ENCODE measurements around the gene MCRIP1. TPM values are rescaled to one million over a fixed set of nuclear protein-coding genes. Genes with fewer than 3 reads are reported as not detected.

Gene MCRIP1
- total RNA-seq (10 to 100 TPM; 65.8 to 71.0 TPM), polyA plus RNA-seq (10 to 100 TPM; 66.7 to 87.2 TPM)

DNA sequence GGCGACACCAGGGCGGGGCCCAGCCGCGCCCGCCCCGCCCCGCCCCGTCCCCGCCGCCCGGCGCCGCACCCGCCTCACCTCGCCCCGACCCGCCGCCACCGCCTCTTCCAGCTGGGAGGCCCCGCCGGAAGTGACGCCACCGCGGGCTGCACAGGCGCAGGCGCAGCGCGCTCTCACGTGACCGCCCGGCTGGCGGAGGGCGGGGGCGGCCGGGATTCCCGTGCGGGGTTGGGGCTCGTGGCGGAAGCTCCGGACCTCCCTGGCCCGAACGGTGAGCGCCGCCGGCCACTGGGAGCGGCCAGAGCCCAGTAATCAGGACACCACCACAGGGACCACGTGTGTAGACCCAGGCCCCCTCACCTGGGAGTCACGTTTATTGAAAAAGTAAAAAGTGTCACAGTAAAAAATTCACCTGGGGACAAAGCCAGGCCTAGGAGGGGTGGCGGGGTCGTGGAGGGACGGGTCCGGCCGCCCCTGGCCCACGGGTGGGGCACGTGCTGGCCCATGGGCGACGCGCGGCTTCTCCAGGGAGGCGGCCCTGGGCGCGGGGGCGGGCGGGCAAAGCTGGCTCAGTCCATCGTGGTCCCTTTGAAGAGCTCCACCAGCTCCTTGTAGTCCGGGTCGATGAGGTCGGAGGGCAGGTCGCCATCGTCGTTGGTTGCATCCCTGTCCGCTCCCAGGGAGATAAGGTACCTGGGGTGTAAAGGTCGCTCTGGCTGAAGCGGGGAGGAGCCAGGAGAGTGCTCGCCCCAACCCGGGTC, at the start of gene MCRIP1:
Gene MCRIP1 (minus strand): TSS at position 132 of the 761 bp plus-strand sequence. CDS start 8,785 bp downstream, outside the sequence.
- no peaks in the 10 kb centered on the region for H3K27me3 Mint-ChIP-seq
- peaks cover 10 to 31% (median 21%) of the 10 kb centered on the region in 4 donors for H3K4me1 Mint-ChIP-seq
- POLR2A ChIA-PET (ENCODE audit: partially characterized antibody), result interaction anchor here (0.9 to 1.7 kb wide), 19 partner anchors 15 to 314 kb away, joined by 3 to 18 read pairs (median 4); partner anchors contain the start of genes ARHGDIA, ARL16, ASPSCR1 and HGS
- H3K9me3 Mint-ChIP-seq, result no peaks in the 10 kb centered on the region
- no peaks in the 10 kb centered on the region for H3K9me3 ChIP-seq (ENCODE audit: control insufficient read depth in 1 of 2, low read length in 2 of 2)
- DNase-seq, result peak; percentile 91 to 93 (median 92)
- peak within 1 kb of the TSS; percentile 56 to 79 for H3K4me3 ChIP-seq (ENCODE audit: low read length in 2 of 2)
- H3K4me3 Mint-ChIP-seq, result peak within 1 kb of the TSS; percentile 89 to 97 (median 94)
- H3K4me1 ChIP-seq (ENCODE audit: insufficient read depth, low read length), result peaks cover 23% of the 10 kb centered on the region
- intact Hi-C loops (cut with micrococcal nuclease), result loop anchor here (1.0 to 5.0 kb wide), 3 partner anchors 27 to 281 kb away; partner anchors contain the start of genes ARHGDIA, FAAP100 and P4HB
- peak within 1 kb of the TSS; percentile 96 to 98 (median 97) for H3K27ac Mint-ChIP-seq
- CTCF ChIA-PET (ENCODE audit: partially characterized antibody), result interaction anchor here (1.0 to 1.2 kb wide), 2 partner anchors 36 to 120 kb away, joined by 3 to 5 read pairs; no protein-coding TSS in a partner anchor
- no peaks in the 10 kb centered on the region for H3K27me3 ChIP-seq (ENCODE audit: insufficient read depth, low read length)
- peaks cover 0 to 10% of the 10 kb centered on the region in 2 donors for H3K36me3 Mint-ChIP-seq
- no peaks in the 10 kb centered on the region for H3K36me3 ChIP-seq (ENCODE audit: insufficient read depth, low read length)
- H3K27ac ChIP-seq (ENCODE audit: low read depth, low read length), result peak within 1 kb of the TSS; percentile 90

- intact Hi-C loops (cut with micrococcal nuclease), result no loop called here
- peaks cover 17 to 18% of the 10 kb centered on the region in 2 donors for H3K36me3 Mint-ChIP-seq
- CTCF ChIA-PET (ENCODE audit: partially characterized antibody), result interaction anchor here (1.1 kb wide), 1 partner anchor 10 kb away, joined by 3 read pairs; no protein-coding TSS in a partner anchor
- Histone ChIP-seq H3K36me3 (ENCODE audit: insufficient read depth, low read length) (no peaks in the 10 kb centered on the region), H3K4me1 (ENCODE audit: insufficient read depth, low read length) (peaks cover under 1% of the 10 kb centered on the region), H3K4me3 (ENCODE audit: low read length in 2 of 2) (no peak overlapping the region), H3K9me3 (ENCODE audit: control insufficient read depth in 1 of 2, low read length in 2 of 2) (no peaks in the 10 kb centered on the region), H3K27ac (ENCODE audit: low read depth, low read length) (no peak overlapping the region), H3K27me3 (ENCODE audit: insufficient read depth, low read length) (no peaks in the 10 kb centered on the region)
- no peak for DNase-seq
- no peaks in the 10 kb centered on the region for H3K27me3 Mint-ChIP-seq
- no peak overlapping the region for H3K27ac Mint-ChIP-seq
- no peak overlapping the region for H3K4me3 Mint-ChIP-seq
- POLR2A ChIA-PET (ENCODE audit: partially characterized antibody), result no interaction called here
- H3K4me1 Mint-ChIP-seq, result peaks cover 0 to 7% (median 3%) of the 10 kb centered on the region in 4 donors
- H3K9me3 Mint-ChIP-seq, result peaks cover 0 to 2% (median 0%) of the 10 kb centered on the region in 8 donors
Measured at GRCh38 chr17:81879121-81879520, 46.0 kb upstream of the MCRIP1 start.

DNA sequence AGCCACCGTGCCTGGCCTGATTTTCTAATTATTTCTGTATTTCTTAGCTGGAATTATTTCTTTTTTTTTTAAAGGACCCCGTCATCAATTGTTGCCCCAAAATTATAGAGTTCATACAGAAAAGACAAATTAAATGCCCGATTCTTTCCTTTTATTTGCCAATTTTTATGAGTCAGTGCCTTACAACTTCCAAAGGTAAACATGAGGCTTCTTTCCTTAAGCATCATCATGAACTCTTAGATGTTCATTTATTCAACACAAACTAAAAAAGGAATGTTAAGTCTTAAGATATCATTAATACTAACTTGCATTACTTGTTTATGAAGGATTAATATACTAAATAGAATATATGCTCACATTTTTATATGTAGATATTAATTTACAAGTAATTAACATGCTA, 45.2 kb upstream of the MCRIP1 start:
- Mint-ChIP-seq H3K27ac (peak overlapping the region in 1 of 7 donors; percentile 35), H3K4me3 (no peak overlapping the region), H3K4me1 (peaks cover 1 to 12% (median 6%) of the 10 kb centered on the region in 4 donors), H3K27me3 (no peaks in the 10 kb centered on the region), H3K9me3 (peaks cover 0 to 2% (median 0%) of the 10 kb centered on the region in 8 donors), H3K36me3 (peaks cover 15 to 18% of the 10 kb centered on the region in 2 donors)
- no peaks in the 10 kb centered on the region for H3K27me3 ChIP-seq (ENCODE audit: insufficient read depth, low read length)
- intact Hi-C loops (cut with micrococcal nuclease), result no loop called here
- H3K4me1 ChIP-seq (ENCODE audit: insufficient read depth, low read length), result peaks cover 5% of the 10 kb centered on the region
- H3K4me3 ChIP-seq (ENCODE audit: low read length in 2 of 2), result no peak overlapping the region
- POLR2A ChIA-PET (ENCODE audit: partially characterized antibody), result no interaction called here
- CTCF ChIA-PET (ENCODE audit: partially characterized antibody), result no interaction called here
- no peaks in the 10 kb centered on the region for H3K36me3 ChIP-seq (ENCODE audit: insufficient read depth, low read length)
- H3K9me3 ChIP-seq (ENCODE audit: control insufficient read depth in 1 of 2, low read length in 2 of 2), result no peaks in the 10 kb centered on the region
- H3K27ac ChIP-seq (ENCODE audit: low read depth, low read length), result no peak overlapping the region
- DNase-seq, result no peak

- Mint-ChIP-seq H3K27ac (peak overlapping the region in 2 of 7 donors; percentile 37 to 55), H3K9me3 (peaks cover 0 to 2% (median 0%) of the 10 kb centered on the region in 8 donors), H3K4me3 (no peak overlapping the region), H3K4me1 (peaks cover 2 to 19% (median 10%) of the 10 kb centered on the region in 4 donors), H3K27me3 (no peaks in the 10 kb centered on the region), H3K36me3 (peaks cover 14 to 16% of the 10 kb centered on the region in 2 donors)
- Histone ChIP-seq H3K4me3 (ENCODE audit: low read length in 2 of 2) (no peak overlapping the region), H3K27ac (ENCODE audit: low read depth, low read length) (no peak overlapping the region), H3K36me3 (ENCODE audit: insufficient read depth, low read length) (no peaks in the 10 kb centered on the region), H3K27me3 (ENCODE audit: insufficient read depth, low read length) (no peaks in the 10 kb centered on the region), H3K9me3 (ENCODE audit: control insufficient read depth in 1 of 2, low read length in 2 of 2) (no peaks in the 10 kb centered on the region), H3K4me1 (ENCODE audit: insufficient read depth, low read length) (peaks cover 12% of the 10 kb centered on the region)
- ChIA-PET POLR2A (ENCODE audit: partially characterized antibody) (no interaction called here), CTCF (ENCODE audit: partially characterized antibody) (no interaction called here)
- intact Hi-C loops (cut with micrococcal nuclease), result no loop called here
- DNase-seq, result no peak
Measured at GRCh38 chr17:81877569-81877968, 44.5 kb upstream of the MCRIP1 start.

DNA sequence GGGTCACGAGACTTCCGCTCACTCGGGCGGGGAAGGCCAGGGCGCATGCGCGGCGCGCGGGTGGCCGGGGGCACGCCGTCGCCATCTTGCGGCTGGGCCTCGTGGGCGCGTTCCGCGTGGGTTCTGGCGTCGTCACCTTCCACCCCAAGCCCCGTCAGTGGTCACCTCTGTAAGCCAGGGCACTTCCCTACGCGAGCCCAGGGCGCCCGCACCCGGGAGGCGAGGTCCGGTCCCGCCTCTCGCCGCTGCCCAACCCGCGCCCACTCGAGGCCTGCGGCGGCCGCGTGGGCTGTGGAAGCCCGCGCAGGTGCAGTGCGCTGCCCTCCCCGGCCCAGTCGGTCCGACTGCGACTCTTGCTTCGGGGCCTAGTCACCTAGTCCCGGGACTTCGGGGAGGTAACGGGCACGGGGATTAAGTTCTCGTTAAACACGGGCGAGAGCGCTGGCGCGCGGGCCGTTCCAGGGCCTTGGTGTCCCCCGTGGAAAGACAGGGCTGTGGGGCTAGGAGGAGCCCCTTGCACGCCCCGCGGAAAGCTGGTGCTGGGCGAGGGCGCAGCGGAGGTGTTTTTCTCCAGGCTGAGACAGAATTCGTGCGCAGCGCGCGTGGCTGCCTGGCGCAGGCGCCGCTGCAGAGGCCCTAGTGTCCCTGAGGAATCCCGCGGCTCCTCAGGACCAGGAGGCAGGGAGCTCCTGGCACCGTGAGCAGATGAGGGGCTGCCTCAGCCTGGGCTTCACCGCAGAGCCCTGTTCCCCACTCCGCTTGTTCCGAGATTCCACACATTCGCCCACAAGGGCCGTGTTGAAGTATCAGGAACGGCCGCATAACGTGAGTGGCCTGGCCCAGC, 38.5 kb upstream of the MCRIP1 start:
- Mint-ChIP-seq H3K27ac (peak overlapping the region; percentile 93 to 97 (median 96)), H3K4me3 (peak overlapping the region; percentile 81 to 91 (median 86)), H3K27me3 (no peaks in the 10 kb centered on the region), H3K4me1 (peaks cover 9 to 53% (median 30%) of the 10 kb centered on the region in 4 donors), H3K36me3 (peaks cover 8 to 23% of the 10 kb centered on the region in 2 donors), H3K9me3 (peaks cover 0 to 7% (median 0%) of the 10 kb centered on the region in 8 donors)
- intact Hi-C loops (cut with micrococcal nuclease), result loop anchor here (1.0 to 5.0 kb wide), 4 partner anchors 11 to 39 kb away; partner anchors contain the start of genes ALYREF, ANAPC11, MCRIP1 and P4HB
- Histone ChIP-seq H3K27ac (ENCODE audit: low read depth, low read length) (peak overlapping the region; percentile 95), H3K36me3 (ENCODE audit: insufficient read depth, low read length) (peaks cover 26% of the 10 kb centered on the region), H3K4me3 (ENCODE audit: low read length in 2 of 2) (peak overlapping the region; percentile 84 to 95), H3K9me3 (ENCODE audit: control insufficient read depth in 1 of 2, low read length in 2 of 2) (no peaks in the 10 kb centered on the region), H3K4me1 (ENCODE audit: insufficient read depth, low read length) (peaks cover 50% of the 10 kb centered on the region), H3K27me3 (ENCODE audit: insufficient read depth, low read length) (no peaks in the 10 kb centered on the region)
- ChIA-PET CTCF (ENCODE audit: partially characterized antibody) (interaction anchor here (0.7 kb wide), 1 partner anchor 16 kb away, joined by 3 read pairs; no protein-coding TSS in a partner anchor), POLR2A (ENCODE audit: partially characterized antibody) (interaction anchor here (0.5 to 5.2 kb wide), 30 partner anchors 8 to 577 kb away, joined by 3 to 99 read pairs (median 5); partner anchors contain the start of genes ALYREF, ANAPC11, CCDC137 and CENPX)
- DNase-seq, result peak; percentile 95 to 97 (median 96)

DNA sequence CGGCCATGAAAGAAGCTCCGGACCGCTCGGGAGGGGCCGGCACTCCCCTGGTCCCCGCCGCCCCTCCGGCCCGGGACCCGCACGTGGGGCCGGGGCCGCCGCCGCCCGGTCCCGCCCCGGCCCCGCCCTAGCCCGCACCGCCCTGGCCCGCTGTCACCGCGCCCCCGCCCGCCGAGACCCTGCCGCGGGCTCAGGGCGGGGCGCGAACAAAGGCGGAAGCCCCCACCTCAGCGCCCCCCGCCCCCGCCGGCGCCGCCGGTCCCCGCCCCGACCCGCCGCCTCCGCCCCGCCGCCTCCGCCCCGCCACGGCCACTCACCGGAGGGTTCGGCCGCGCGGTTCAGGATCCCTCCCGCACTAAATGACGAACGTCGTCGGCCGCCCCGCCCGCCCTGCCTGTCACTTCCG, 37.9 kb upstream of the MCRIP1 start, which contains the start of gene ARHGDIA:
Gene ARHGDIA (minus strand): TSS at position 357 of the 406 bp plus-strand sequence. CDS start 1,407 bp downstream, outside the sequence.
- Mint-ChIP-seq H3K36me3 (peaks cover 8 to 23% of the 10 kb centered on the region in 2 donors), H3K9me3 (peaks cover 0 to 7% (median 0%) of the 10 kb centered on the region in 8 donors), H3K4me3 (peak within 1 kb of the TSS; percentile 86 to 92 (median 89)), H3K27me3 (no peaks in the 10 kb centered on the region), H3K27ac (peak within 1 kb of the TSS; percentile 93 to 98 (median 96)), H3K4me1 (peaks cover 9 to 54% (median 30%) of the 10 kb centered on the region in 4 donors)
- H3K4me1 ChIP-seq (ENCODE audit: insufficient read depth, low read length), result peaks cover 55% of the 10 kb centered on the region
- peak within 1 kb of the TSS; percentile 95 for H3K27ac ChIP-seq (ENCODE audit: low read depth, low read length)
- intact Hi-C loops (cut with micrococcal nuclease), result loop anchor here (1.0 to 5.0 kb wide), 4 partner anchors 11 to 40 kb away; partner anchors contain the start of genes ALYREF, ANAPC11, MCRIP1 and P4HB
- peaks cover 26% of the 10 kb centered on the region for H3K36me3 ChIP-seq (ENCODE audit: insufficient read depth, low read length)
- ChIA-PET POLR2A (ENCODE audit: partially characterized antibody) (interaction anchor here (0.8 to 5.2 kb wide), 21 partner anchors 10 to 360 kb away, joined by 3 to 99 read pairs (median 6); partner anchors contain the start of genes ACTG1, ALYREF, ANAPC11 and CCDC137), CTCF (ENCODE audit: partially characterized antibody) (no interaction called here)
- no peak for DNase-seq
- H3K27me3 ChIP-seq (ENCODE audit: insufficient read depth, low read length), result no peaks in the 10 kb centered on the region
- H3K4me3 ChIP-seq (ENCODE audit: low read length in 2 of 2), result peak within 1 kb of the TSS; percentile 84 to 95
- H3K9me3 ChIP-seq (ENCODE audit: control insufficient read depth in 1 of 2, low read length in 2 of 2), result no peaks in the 10 kb centered on the region

Measured in CD4-positive, alpha-beta memory T cell (primary cell).